Smooth muscle cell (in vitro differentiated cells): Measurements from ENCODE around the gene MYBPC2. TPM values are rescaled to one million over a fixed set of nuclear protein-coding genes. Genes with fewer than 3 reads are reported as not detected.
A peak's percentile ranks its signal among the peaks of the same experiment; 100 is the strongest.

Source experiments
- DNase-seq: peaks from one replicate; lab custom pipeline; 2025; ENCODE audit not compliant: unreplicated experiment; lab: John Stamatoyannopoulos, UW
- H2AFZ ChIP-seq: fragments of 200-600 bp; sonication (generic); 2 replicates; pipeline ENCODE4 v1.6.0; 2016; ENCODE audit warnings: antibody characterized with exemption, low read depth, mild to moderate bottlenecking
- H3F3A ChIP-seq: fragments of 200-600 bp; sonication (generic); 2 replicates; pipeline ENCODE4 v1.6.0; 2017; ENCODE audit warnings: antibody characterized with exemption, low read depth
- H3K27ac ChIP-seq: fragments of 200-600 bp; sonication (generic); 2 replicates; pipeline ENCODE4 v1.5.1; 2016; ENCODE audit warnings: low read depth, mild to moderate bottlenecking
- H3K27me3 ChIP-seq: fragments of 200-600 bp; sonication (generic); 2 replicates; pipeline ENCODE4 v1.6.1; 2016; ENCODE audit warnings: low read depth, mild to moderate bottlenecking
- H3K36me3 ChIP-seq: fragments of 200-600 bp; sonication (generic); 2 replicates; pipeline ENCODE4 v1.5.1; 2016; ENCODE audit warnings: low read depth
- H3K4me1 ChIP-seq: fragments of 200-600 bp; sonication (generic); 2 replicates; pipeline ENCODE4 v1.5.1; 2016; ENCODE audit warnings: low read depth
- H3K4me2 ChIP-seq: fragments of 200-600 bp; sonication (generic); 2 replicates; pipeline ENCODE4 v1.6.0; 2016; ENCODE audit warnings: mild to moderate bottlenecking
- H3K4me3 ChIP-seq: fragments of 200-600 bp; sonication (generic); 2 replicates; pipeline ENCODE4 v1.5.1; 2016; ENCODE audit warnings: mild to moderate bottlenecking
- H3K79me2 ChIP-seq: fragments of 200-600 bp; sonication (generic); 2 replicates; pipeline ENCODE4 v1.6.0; 2016; ENCODE audit warnings: low read depth, mild to moderate bottlenecking
- H3K9ac ChIP-seq: fragments of 200-600 bp; sonication (generic); 2 replicates; pipeline ENCODE4 v1.6.0; 2016; ENCODE audit warnings: low read depth
- H3K9me3 ChIP-seq: fragments of 200-600 bp; sonication (generic); replicated peaks from 2 replicates; pipeline ENCODE4 v1.5.1; 2016; ENCODE audit warnings: low read depth
- H4K20me1 ChIP-seq: fragments of 200-600 bp; sonication (generic); 2 replicates; pipeline ENCODE4 v1.6.0; 2016; ENCODE audit warnings: low read depth
- WGBS: methylation state at CpG from one replicate; pipeline ENCODE4 v1.1.7; 2016; ENCODE audit warnings: low lambda C conversion rate; 5-methylcytosine and 5-hydroxymethylcytosine counted together
- polyA plus RNA-seq: library from polyadenylated mRNA; unstranded; fragments of >200 nt; fragmentation: Nextera tagmentation; extraction: Ambion mirVana; gene quantifications from 2 replicates; pipeline ENCODE4 v1.2.1, GENCODE V29; 2016
- total RNA-seq: library from RNA; depleted of rRNA; stranded (reverse); fragments of >200 nt; gene quantifications from 2 replicates; pipeline ENCODE4 v1.2.3, GENCODE V29; 2014
- TF ChIP-seq, protein P1 (sequence below): fragments of 200-600 bp; sonication (generic); IDR thresholded peaks from 2 replicates; pipeline ENCODE4 v1.5.1; 2017; ENCODE audit warnings: borderline replicate concordance, mild to moderate bottlenecking, antibody characterized with exemption; ENCODE audit not compliant: insufficient read depth, poor library complexity, severe bottlenecking

Gene MYBPC2
- total and polyA plus RNA-seq, 2 experiments from 2014 or later: not detected

GRCh38 chr19:50460161-50460765 lies 27.6 kb downstream of the MYBPC2 start:
- DNase-seq: no peak
- H3K9me3 ChIP-seq: no peaks in the 10 kb centered on the region
- H3K4me1 ChIP-seq: no peaks in the 10 kb centered on the region
- H3K27me3 ChIP-seq: no peaks in the 10 kb centered on the region
- no peak overlapping the region for H3K27ac ChIP-seq
- no peak overlapping the region for H3K9ac ChIP-seq
- H3K4me2 ChIP-seq: no peak overlapping the region
- H2AFZ ChIP-seq: no peak overlapping the region
- H3F3A ChIP-seq: no peaks in the 10 kb centered on the region
- WGBS: 64% methylated on average over 13 of the region's 13 CpGs
- no peak overlapping the region for H3K4me3 ChIP-seq
- no peaks in the 10 kb centered on the region for H3K79me2 ChIP-seq
- H3K36me3 ChIP-seq: no peaks in the 10 kb centered on the region
- TF ChIP-seq, protein P1, sequence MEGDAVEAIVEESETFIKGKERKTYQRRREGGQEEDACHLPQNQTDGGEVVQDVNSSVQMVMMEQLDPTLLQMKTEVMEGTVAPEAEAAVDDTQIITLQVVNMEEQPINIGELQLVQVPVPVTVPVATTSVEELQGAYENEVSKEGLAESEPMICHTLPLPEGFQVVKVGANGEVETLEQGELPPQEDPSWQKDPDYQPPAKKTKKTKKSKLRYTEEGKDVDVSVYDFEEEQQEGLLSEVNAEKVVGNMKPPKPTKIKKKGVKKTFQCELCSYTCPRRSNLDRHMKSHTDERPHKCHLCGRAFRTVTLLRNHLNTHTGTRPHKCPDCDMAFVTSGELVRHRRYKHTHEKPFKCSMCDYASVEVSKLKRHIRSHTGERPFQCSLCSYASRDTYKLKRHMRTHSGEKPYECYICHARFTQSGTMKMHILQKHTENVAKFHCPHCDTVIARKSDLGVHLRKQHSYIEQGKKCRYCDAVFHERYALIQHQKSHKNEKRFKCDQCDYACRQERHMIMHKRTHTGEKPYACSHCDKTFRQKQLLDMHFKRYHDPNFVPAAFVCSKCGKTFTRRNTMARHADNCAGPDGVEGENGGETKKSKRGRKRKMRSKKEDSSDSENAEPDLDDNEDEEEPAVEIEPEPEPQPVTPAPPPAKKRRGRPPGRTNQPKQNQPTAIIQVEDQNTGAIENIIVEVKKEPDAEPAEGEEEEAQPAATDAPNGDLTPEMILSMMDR: no peak
- no peaks in the 10 kb centered on the region for H4K20me1 ChIP-seq

GRCh38 chr19:50461066-50461875 lies 28.6 kb downstream of the MYBPC2 start:
- no peaks in the 10 kb centered on the region for H3K9me3 ChIP-seq
- H3K27me3 ChIP-seq: no peaks in the 10 kb centered on the region
- peak; percentile 4 for DNase-seq
- TF ChIP-seq, protein P1: peak; percentile 77
- no peaks in the 10 kb centered on the region for H3F3A ChIP-seq
- H2AFZ ChIP-seq: no peak overlapping the region
- H3K27ac ChIP-seq: no peak overlapping the region
- no peaks in the 10 kb centered on the region for H3K79me2 ChIP-seq
- WGBS: 36% methylated on average over 27 of the region's 28 CpGs
- no peaks in the 10 kb centered on the region for H3K36me3 ChIP-seq
- no peak overlapping the region for H3K4me3 ChIP-seq
- H3K9ac ChIP-seq: no peak overlapping the region
- no peak overlapping the region for H3K4me2 ChIP-seq
- no peaks in the 10 kb centered on the region for H3K4me1 ChIP-seq
- no peaks in the 10 kb centered on the region for H4K20me1 ChIP-seq

DNA sequence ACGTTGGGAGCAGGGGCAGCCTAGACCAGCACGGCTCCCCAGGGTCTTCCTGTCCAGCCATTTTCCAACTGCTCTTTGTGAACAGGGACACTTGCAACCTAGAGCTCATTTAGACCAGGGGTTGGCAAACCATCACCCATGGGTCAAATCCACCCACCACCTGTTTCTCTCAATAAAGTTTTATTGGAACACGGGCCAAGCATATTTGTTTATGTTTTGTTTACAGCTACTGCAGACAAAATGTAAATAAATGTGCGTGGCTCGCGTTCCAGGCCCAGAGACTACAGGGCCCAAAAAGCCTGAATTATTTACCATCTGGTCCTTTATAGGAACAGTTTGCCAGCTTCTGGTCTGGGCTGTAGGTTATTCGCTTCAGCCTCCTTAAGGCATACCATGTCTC lies 30.3 kb downstream of the MYBPC2 start:
- Histone ChIP-seq H3K79me2 (no peaks in the 10 kb centered on the region), H2AFZ (no peak overlapping the region), H3K27me3 (no peaks in the 10 kb centered on the region), H3K4me1 (no peaks in the 10 kb centered on the region), H3K36me3 (no peaks in the 10 kb centered on the region), H3K4me3 (no peak overlapping the region), H3K9ac (no peak overlapping the region), H3K4me2 (no peak overlapping the region), H3F3A (no peaks in the 10 kb centered on the region), H3K9me3 (no peaks in the 10 kb centered on the region), H3K27ac (no peak overlapping the region), H4K20me1 (no peaks in the 10 kb centered on the region)
- no peak for DNase-seq
- 81% methylated on average over 7 of the region's 7 CpGs for WGBS
- TF ChIP-seq, protein P1: no peak
